H1 (cell line): ENCODE results near the gene SBF1. TPM values are rescaled to one million over a fixed set of nuclear protein-coding genes. Genes with fewer than 3 reads are reported as not detected.

Experiments used
- NRF1 ChIP-seq: IDR thresholded peaks from 2 replicates; pipeline ENCODE4 v1.6.1; 2011; ENCODE audit warnings: mild to moderate bottlenecking, low read depth, low read length, improper control_type of control experiment
- polyA plus RNA-seq, 7 experiments: library from polyadenylated mRNA; depleted of rRNA in 3 of 7; stranded (reverse) in 5 of 7; unstranded in 2 of 7; fragments of >200 nt in 5 of 7; fragments of 200-250 nt in 2 of 7; gene quantifications; 1 replicate in 5 of 7; 2 replicates in 1 of 7; 4 replicates in 1 of 7; pipeline versions ENCODE4 v1.2.1 to v1.2.3, GENCODE V29; 2011 to 2013; ENCODE audit warnings: missing spikeins in 2 of 7, mixed read lengths in 2 of 7
- total RNA-seq: library from RNA; stranded (reverse); fragmentation: NEBNext Ultra II Directional; extraction: Animal tissue kit (Norgen Biotek cat#: 25700); gene quantifications from 2 replicates; pipeline ENCODE4 v1.2.1, GENCODE V29; 2021

The SBF1 gene
- total and polyA plus RNA-seq, 2 of the 8 experiments (the other 6 are each of a cell fraction or from before 2014, with no cell fraction given) = 29.1 to 71.5 TPM

GRCh38 chr22:50437511-50438304 is 37.1 kb downstream of the SBF1 start (continued):
- TF ChIP-seq NRF1 = no peak
